Measurements from ENCODE around the gene DKK2.
A peak's percentile ranks its signal among the peaks of the same experiment; 100 is the strongest.

Gene DKK2, protein sequence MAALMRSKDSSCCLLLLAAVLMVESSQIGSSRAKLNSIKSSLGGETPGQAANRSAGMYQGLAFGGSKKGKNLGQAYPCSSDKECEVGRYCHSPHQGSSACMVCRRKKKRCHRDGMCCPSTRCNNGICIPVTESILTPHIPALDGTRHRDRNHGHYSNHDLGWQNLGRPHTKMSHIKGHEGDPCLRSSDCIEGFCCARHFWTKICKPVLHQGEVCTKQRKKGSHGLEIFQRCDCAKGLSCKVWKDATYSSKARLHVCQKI

DNA sequence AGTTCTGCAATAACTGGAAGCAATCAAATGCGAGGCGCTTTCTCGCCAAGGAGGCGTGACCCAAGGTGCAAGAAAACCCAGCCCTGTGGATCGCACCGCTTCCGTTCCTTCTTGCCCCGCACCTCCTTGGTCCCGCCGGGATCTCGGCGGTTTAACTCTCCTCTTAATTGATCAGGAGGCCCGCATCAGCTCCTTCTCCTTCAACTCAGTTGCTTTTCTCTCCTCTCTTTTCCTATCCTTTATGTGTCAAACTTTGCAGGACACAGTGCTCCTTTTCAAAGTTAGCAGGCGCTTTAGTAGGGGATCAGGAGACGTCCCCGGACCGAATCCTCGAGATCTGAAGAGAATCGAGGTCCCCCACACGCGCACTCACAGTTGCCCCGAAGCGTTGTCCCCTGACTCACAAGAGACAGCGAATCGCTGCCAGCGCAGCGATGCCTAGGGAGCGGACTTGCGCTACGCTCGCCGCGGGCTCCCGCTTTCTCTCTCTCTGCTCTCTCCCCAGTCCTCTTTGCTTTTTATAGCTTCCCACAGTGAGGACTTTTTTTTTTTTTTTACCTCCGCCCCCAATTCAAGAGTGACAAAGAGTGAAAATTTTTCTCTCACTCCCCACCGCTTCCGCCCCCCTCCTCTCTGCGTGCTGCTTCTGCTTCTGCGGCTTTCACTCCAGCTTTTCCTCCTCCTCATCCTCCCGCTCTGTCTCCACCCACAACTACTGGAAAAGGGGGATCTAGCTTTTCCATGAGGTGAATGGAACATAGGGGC, at the start of gene DKK2:
Gene DKK2, minus strand, starts transcription at position 495 of the 765 bp plus-strand sequence. CDS start 722 bp downstream, outside the sequence.
- TF ChIP-seq EZH2 (IDR thresholded peaks at IDR 0.05) (no peak), POLR2AphosphoS5 (IDR thresholded peaks at IDR 0.05; ENCODE audit: borderline replicate concordance, low read depth, low read length) (peak; percentile 78)
- Histone ChIP-seq H3K36me3 (ENCODE audit: insufficient read depth, low read length) (no peaks in the 10 kb centered on the region), H3K4me3 (peak within 1 kb of the TSS; percentile 92), H3K9ac (ENCODE audit: insufficient read length) (peak within 1 kb of the TSS; percentile 72), H3K9me3 (ENCODE audit: low read depth, low read length) (no peaks in the 10 kb centered on the region), H3K27ac (no peak within 1 kb of the TSS)
- DNase-seq (ENCODE audit: low read depth, low spot score) = no peak

DNA sequence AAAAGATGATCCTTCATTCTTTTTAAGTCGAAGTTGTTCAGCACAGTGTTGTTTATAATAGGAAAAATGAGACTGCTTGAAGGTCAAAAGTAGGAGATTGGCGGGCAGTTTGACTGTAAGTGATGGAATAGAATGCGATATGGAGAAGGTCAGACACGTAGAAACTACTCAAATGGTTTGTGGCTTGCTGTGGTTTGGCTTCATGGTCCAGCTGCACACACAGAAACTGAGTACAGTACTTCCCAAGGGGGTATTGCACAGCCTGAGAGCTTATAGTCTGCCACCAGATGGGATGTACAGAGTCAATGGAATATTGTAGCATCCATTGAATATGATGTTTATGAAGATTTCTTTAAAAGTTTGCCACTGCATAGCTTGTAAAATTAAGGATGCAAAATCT, 41.1 kb upstream of the DKK2 start:
- Histone ChIP-seq H3K9ac (ENCODE audit: insufficient read length) (no peak overlapping the region), H3K4me3 (no peak overlapping the region), H3K9me3 (ENCODE audit: low read depth, low read length) (no peaks in the 10 kb centered on the region), H3K27ac (no peak overlapping the region), H3K36me3 (ENCODE audit: insufficient read depth, low read length) (no peaks in the 10 kb centered on the region)
- no peak for TF ChIP-seq FOXP2 (optimal IDR thresholded peaks at IDR 0.05; ENCODE audit: control extremely low read depth, extremely low read length, insufficient read depth)
- TF ChIP-seq EZH2 (IDR thresholded peaks at IDR 0.05) = no peak
- TF ChIP-seq POLR2AphosphoS5 (IDR thresholded peaks at IDR 0.05; ENCODE audit: borderline replicate concordance, low read depth, low read length) = no peak
- DNase-seq (ENCODE audit: low read depth, low spot score) = no peak

DNA sequence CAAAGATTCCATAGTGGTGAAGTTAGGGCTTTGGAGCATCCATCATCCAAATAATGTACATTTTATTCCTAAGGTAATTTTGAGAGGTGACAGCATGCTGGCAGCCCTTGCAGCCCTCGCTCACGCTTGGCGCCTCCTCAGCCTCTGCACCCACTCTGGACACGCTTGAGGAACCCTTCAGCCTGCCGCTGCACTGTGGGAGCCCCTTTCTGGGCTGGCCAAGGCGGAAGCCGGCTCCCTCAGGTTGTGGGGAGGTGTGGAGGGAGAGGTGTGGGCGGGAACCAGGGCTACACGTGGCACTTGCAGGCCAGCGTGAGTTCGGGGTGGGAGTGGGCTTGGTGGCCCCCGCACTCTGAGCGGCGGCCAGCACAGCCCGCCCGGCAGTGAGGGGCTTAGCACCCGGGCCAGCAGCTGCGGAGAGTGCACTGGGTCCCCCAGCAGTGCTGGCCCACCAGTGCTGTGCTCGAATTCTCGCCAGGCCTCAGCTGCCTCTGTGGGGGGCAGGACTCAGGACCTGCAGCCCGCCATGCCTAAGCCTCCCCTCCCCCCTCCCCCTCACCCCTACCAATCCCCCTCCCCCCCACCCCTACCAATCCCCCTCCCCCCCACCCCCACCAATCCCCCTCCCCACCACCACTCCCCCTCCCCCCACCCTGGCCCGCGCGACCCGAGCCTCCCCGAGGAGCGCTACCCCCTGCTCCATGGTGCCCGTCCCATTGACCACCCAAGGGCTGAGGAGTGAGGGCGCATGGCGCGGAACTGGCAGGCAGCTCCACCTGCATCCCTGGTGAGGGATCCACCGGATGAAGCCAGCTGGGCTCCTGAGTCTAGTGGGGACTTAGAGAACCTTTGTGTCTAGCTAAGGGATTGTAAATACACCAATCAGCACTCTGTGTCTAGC, 37.0 kb upstream of the DKK2 start:
- H3K27ac ChIP-seq = no peak overlapping the region
- no peak overlapping the region for H3K9ac ChIP-seq (ENCODE audit: insufficient read length)
- H3K9me3 ChIP-seq (ENCODE audit: low read depth, low read length) = no peaks in the 10 kb centered on the region
- no peaks in the 10 kb centered on the region for H3K36me3 ChIP-seq (ENCODE audit: insufficient read depth, low read length)
- TF ChIP-seq EZH2 (IDR thresholded peaks at IDR 0.05) (no peak), POLR2AphosphoS5 (IDR thresholded peaks at IDR 0.05; ENCODE audit: borderline replicate concordance, low read depth, low read length) (no peak), FOXP2 (optimal IDR thresholded peaks at IDR 0.05; ENCODE audit: control extremely low read depth, extremely low read length, insufficient read depth) (no peak)
- no peak overlapping the region for H3K4me3 ChIP-seq
- no peak for DNase-seq (ENCODE audit: low read depth, low spot score)

DNA sequence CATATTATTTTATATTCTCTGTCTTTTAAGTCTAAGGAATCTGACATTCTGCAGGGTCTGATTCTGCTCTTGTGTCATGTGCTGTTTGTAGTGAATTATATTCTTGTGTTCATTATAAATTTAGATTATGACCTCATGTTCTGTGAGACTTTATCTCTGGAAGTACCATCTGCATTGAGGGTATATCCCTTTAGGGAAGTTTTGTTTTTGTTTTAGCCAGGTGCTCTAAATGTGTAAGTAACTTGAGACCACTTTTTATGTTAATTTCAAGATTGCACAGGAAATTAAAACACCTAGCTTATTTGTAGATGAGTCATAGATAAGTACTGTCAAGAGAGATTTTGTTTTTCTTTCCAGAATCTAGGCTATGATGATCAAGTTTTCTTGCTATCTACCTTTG, 35.0 kb upstream of the DKK2 start:
- Histone ChIP-seq H3K9ac (ENCODE audit: insufficient read length) (no peak overlapping the region), H3K9me3 (ENCODE audit: low read depth, low read length) (no peaks in the 10 kb centered on the region), H3K27ac (no peak overlapping the region), H3K4me3 (no peak overlapping the region), H3K36me3 (ENCODE audit: insufficient read depth, low read length) (no peaks in the 10 kb centered on the region)
- no peak for TF ChIP-seq EZH2 (IDR thresholded peaks at IDR 0.05)
- no peak for TF ChIP-seq POLR2AphosphoS5 (IDR thresholded peaks at IDR 0.05; ENCODE audit: borderline replicate concordance, low read depth, low read length)
- TF ChIP-seq FOXP2 (optimal IDR thresholded peaks at IDR 0.05; ENCODE audit: control extremely low read depth, extremely low read length, insufficient read depth) = no peak
- DNase-seq (ENCODE audit: low read depth, low spot score) = no peak

DNA sequence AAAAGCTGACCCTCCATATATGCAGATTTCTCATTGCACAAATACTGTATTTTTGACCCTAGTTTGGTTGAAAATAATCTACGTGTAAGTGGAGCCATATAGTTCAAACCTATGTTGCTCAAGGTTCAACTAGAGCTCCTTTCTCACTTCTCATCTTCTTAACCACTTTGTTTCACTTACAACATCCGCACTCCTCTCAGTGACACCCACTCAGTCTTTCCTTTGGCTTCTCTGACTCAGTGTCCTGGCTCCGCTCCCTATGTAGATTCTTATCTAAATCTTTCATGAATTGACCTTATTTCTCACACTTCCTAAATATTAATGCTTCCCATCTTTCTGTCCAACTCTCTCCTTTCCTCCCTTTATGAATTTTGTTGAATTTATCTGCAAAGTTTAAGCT, 32.9 kb upstream of the DKK2 start:
- TF ChIP-seq FOXP2 (optimal IDR thresholded peaks at IDR 0.05; ENCODE audit: control extremely low read depth, extremely low read length, insufficient read depth) (no peak), POLR2AphosphoS5 (IDR thresholded peaks at IDR 0.05; ENCODE audit: borderline replicate concordance, low read depth, low read length) (no peak), EZH2 (IDR thresholded peaks at IDR 0.05) (no peak)
- Histone ChIP-seq H3K9ac (ENCODE audit: insufficient read length) (no peak overlapping the region), H3K4me3 (no peak overlapping the region), H3K27ac (no peak overlapping the region), H3K9me3 (ENCODE audit: low read depth, low read length) (no peaks in the 10 kb centered on the region), H3K36me3 (ENCODE audit: insufficient read depth, low read length) (no peaks in the 10 kb centered on the region)
- DNase-seq (ENCODE audit: low read depth, low spot score) = no peak

DNA sequence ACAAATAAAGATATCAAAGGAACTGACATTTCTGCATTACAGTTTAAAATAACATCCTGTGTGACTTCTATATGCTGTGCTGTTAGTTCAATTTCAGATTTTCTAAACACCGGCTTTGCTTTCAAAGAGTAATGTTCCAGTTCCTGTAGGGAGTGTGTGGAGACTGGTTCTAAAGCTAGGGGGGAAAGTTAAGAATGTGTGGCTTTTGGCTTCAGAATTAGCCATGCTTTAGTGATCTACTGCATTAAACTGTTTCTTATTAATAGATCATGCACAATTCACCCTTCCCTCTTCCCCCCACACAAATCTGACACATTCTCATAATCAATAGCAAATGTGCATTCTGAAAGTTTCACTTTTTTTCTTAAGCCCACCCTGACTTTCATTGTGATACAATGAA, 32.0 kb upstream of the DKK2 start:
- no peak for DNase-seq (ENCODE audit: low read depth, low spot score)
- H3K4me3 ChIP-seq = no peak overlapping the region
- no peak overlapping the region for H3K9ac ChIP-seq (ENCODE audit: insufficient read length)
- no peaks in the 10 kb centered on the region for H3K9me3 ChIP-seq (ENCODE audit: low read depth, low read length)
- TF ChIP-seq POLR2AphosphoS5 (IDR thresholded peaks at IDR 0.05; ENCODE audit: borderline replicate concordance, low read depth, low read length) (no peak), EZH2 (IDR thresholded peaks at IDR 0.05) (no peak), FOXP2 (optimal IDR thresholded peaks at IDR 0.05; ENCODE audit: control extremely low read depth, extremely low read length, insufficient read depth) (no peak)
- no peak overlapping the region for H3K27ac ChIP-seq
- no peaks in the 10 kb centered on the region for H3K36me3 ChIP-seq (ENCODE audit: insufficient read depth, low read length)

DNA sequence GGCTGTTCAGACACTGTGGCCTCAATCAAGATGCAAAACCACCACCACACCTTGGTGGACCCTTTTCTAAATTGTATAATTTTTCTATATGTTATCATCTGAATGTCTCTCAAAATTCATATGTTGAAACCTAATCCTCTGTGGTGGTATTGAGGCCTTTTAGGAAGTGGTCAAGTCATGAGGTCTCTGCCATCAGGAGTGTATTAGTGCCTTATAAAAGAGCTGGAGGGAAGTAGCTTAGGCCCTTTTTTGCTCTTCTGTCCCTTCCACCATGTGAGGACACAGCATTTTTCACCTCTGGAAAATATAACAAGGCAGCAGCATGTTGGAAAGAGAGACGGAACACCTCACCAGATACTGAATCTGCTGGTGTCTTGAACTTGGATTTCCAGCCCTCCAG, 30.5 kb upstream of the DKK2 start:
- DNase-seq (ENCODE audit: low read depth, low spot score) = no peak
- H3K4me3 ChIP-seq = no peak overlapping the region
- H3K9me3 ChIP-seq (ENCODE audit: low read depth, low read length) = no peaks in the 10 kb centered on the region
- no peak overlapping the region for H3K27ac ChIP-seq
- no peak overlapping the region for H3K9ac ChIP-seq (ENCODE audit: insufficient read length)
- TF ChIP-seq EZH2 (IDR thresholded peaks at IDR 0.05) = no peak
- no peak for TF ChIP-seq FOXP2 (optimal IDR thresholded peaks at IDR 0.05; ENCODE audit: control extremely low read depth, extremely low read length, insufficient read depth)
- TF ChIP-seq POLR2AphosphoS5 (IDR thresholded peaks at IDR 0.05; ENCODE audit: borderline replicate concordance, low read depth, low read length) = no peak
- no peaks in the 10 kb centered on the region for H3K36me3 ChIP-seq (ENCODE audit: insufficient read depth, low read length)

DNA sequence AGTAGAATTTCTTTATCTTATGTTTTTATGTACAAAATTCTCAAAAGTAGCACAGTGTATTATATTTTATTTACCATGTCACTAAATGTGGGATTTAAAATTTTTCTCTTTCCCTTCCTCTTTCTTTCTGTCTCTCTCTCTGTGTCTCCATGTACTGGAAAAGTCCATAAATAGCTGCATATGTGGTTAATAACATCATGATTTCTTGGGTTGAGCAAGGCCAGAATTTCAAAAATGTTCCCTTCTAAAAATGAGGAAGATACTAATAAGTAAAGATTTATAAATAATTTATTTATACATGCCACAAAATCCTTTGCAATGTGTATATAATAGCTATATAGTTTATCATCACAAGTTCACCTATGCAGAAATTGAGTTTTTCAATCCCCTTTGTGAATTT, 29.1 kb upstream of the DKK2 start:
- H3K4me3 ChIP-seq = no peak overlapping the region
- TF ChIP-seq FOXP2 (optimal IDR thresholded peaks at IDR 0.05; ENCODE audit: control extremely low read depth, extremely low read length, insufficient read depth) (no peak), EZH2 (IDR thresholded peaks at IDR 0.05) (no peak)
- no peak overlapping the region for H3K9ac ChIP-seq (ENCODE audit: insufficient read length)
- DNase-seq (ENCODE audit: low read depth, low spot score) = no peak
- H3K9me3 ChIP-seq (ENCODE audit: low read depth, low read length) = no peaks in the 10 kb centered on the region
- no peaks in the 10 kb centered on the region for H3K36me3 ChIP-seq (ENCODE audit: insufficient read depth, low read length)
- H3K27ac ChIP-seq = no peak overlapping the region

Measured in SK-N-MC (cell line).